NOMO-1 treated with DMSO at 0.1 percent for 48 hours (cell line): ENCODE measurements around the gene DNER.
A peak's percentile ranks its signal among the peaks of the same experiment; 100 is the strongest.
"Not testable (repeated sequence)": the region's sequence is repeated elsewhere in the genome, so short reads cannot be mapped to it uniquely, and the experiment has no call there.

Experiments used
- DNase-seq: peaks from one replicate; lab custom pipeline; 2025; ENCODE audit not compliant: unreplicated experiment; lab: John Stamatoyannopoulos, UW

The DNER gene

DNA sequence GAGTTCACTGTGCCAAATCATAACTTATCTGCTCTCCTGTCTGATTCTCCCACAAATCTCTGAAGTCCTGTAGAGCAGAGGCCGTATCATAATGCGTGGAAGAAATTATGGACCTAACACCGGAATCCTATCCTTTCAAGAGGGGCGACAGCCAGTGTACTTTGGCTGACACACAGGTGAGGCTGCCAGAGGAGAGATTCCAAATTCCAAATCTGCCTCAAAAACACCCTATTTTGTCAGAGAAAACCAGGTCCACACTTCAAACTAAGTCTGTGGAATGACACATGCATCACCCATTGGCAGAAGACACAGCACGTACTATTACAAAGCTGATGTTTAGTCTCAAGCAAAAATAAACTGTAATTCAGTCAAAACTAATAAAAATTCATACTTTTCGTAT is 304.1 kb downstream of the DNER start:
- DNase-seq, result no peak

GRCh38 chr2:229409751-229410181 is 304.6 kb downstream of the DNER start:
- DNase-seq, result no peak

DNA sequence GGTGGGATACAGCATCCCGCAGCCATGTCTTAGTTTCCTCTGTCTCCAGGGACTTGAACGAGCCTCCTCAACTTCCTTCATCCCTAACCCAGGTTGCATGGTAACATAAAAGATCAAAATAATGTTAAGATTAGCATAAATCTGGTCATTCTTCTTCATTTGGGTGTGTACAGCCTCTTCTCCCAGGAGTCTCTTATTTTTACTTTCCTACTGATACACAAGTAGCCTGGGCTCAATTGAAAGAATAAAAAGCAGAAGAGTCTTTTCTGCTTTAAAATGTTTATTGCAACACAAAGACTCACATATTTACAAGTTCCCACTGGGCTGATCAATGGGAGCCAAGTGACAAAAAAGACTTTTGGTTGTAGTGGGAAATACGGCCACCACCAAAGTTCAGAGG is 305.4 kb downstream of the DNER start:
- DNase-seq, result peak; percentile 41

- DNase-seq, result peak; percentile 85
Observed at GRCh38 chr2:229408356-229408755, 306.0 kb downstream of the DNER start.

- no peak for DNase-seq
Observed at GRCh38 chr2:229407170-229407569, 307.2 kb downstream of the DNER start.

- DNase-seq, result no peak
Observed at GRCh38 chr2:229405796-229406195, 308.6 kb downstream of the DNER start.

DNA sequence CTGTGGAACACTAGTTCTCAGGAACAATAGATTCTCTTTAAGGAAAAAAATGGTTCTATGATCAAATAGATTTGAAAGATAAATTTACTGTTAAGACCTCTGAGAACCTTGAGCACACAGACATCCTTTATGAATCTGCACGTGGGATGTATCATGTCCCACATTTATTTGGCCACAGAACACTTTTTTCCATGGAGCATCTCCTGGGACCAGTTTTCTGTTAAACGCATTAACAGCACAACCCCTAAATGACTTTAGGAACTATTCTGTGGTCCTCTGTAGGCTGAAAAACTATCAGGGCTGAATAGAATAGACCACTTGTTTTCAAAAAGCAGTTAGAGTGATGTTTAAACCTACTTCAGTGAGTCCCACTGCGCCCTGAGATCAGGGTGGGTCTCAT is 311.1 kb downstream of the DNER start:
- DNase-seq, result no peak

DNA sequence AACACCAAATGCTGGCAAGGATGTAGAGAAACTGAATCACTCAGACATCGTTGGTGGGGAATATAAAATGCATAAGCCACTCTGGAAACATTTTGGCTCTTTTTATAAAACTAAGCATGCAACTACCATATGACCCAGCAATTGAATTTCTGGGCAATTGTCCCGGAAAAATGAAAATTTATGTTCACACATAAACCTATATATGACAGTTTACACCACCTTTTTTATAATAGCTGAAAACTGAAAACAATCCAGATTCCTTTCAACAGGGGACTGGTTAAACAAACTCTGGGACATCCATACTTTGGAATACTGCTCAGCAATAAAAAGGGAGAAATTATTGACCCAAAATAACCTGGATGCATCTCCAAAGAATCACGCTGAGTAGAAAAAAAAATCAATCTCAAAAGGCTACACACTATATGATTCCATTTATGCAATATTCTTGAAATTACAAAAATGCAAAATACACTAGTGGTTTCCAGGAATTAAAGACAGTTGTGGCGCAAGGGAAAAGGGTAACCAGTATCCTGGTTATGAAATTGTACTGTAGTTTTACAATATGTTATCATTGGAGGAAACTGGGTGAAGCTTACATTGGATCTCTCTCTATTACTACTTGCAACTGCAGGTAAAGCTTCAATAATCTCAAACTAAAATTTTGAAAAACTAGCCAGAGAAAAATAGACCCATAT is 313.0 kb downstream of the DNER start:
- peak; percentile 3 for DNase-seq

GRCh38 chr2:229393926-229394325 is 320.4 kb downstream of the DNER start:
- DNase-seq, result no peak

DNA sequence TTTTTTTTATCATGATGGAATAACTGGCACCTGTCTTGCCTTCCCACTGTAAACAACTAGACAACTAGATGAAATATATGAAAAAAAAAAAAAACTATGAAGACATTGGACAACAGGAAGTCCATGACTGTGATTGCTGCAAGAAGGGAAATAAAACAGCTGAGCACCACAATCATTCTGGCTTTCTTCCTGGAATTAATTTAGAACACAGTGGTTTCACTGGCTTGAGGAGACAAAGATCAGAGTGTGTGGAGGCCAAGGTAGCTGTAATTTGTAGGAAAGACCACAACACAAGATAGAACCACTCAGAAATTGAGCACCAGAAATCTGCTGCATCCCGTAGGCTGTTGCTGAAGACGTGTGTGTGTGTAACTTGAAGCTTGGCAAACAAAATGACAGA is 322.2 kb downstream of the DNER start:
- DNase-seq, result no peak

GRCh38 chr2:229388731-229389130 is 325.6 kb downstream of the DNER start:
- no peak for DNase-seq

DNA sequence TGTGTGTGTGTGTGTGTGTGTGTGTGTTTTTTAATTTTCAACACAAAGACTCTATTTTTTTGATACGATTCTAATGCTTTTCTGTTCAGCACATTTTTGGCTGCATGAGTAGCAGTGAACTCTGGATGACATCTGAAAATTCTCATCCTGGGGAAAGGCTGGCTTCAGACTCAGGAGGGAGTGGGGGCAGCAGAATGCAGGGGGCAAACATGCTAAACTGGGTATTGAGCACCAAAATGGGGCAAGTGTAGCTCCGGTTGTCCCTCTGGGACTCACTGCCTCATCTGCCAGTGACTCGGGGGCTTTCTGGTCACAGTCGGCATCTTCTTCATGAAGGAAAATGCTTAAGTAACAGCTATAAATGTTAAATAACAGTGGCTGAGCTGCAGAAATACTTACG is 326.5 kb downstream of the DNER start:
- DNase-seq, result no peak

DNA sequence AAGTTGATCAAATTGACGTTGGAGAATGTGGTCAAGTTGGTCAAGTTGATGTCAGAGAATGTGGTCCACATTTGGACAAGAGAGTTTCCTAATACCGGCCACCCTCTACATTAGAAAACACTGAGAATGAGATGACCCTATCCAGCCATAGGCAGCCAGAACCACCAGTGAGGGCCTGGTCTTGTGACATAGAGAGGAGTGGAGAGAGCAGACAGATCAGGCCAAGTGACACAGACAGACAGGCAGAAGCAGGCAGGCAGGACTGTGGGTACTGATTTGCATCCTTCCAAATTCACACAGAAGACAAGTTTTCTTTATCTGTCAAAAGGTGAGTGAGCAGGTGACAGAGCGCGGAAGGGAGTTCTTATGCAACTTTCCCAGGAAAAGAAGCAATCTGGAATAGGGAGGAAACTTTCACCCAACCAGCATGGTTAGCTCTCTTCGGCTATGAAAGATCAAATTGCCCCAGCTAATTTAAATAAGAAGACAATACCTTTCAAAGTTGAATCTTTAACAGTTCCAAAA is 334.2 kb downstream of the DNER start:
- DNase-seq, result no peak

DNA sequence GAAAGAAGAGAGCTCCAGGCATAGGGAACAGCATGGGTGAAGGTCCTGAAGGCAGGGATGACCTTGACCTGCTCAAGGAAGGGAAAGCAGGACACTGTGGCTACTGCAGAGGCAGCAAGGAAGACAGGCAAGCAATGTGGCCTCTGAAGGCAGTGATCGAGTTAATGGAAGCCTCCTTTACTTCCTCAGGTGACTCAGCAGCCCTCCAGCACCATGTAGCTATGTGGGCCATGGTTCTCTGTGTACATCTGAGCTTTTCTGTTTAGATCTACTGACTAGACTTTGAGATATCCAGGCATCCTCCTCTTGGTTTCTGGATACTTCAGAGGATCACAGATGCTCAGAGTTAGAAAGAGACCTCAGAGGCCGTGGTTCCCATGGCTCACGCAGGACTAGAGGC is 336.0 kb downstream of the DNER start:
- no peak for DNase-seq

DNA sequence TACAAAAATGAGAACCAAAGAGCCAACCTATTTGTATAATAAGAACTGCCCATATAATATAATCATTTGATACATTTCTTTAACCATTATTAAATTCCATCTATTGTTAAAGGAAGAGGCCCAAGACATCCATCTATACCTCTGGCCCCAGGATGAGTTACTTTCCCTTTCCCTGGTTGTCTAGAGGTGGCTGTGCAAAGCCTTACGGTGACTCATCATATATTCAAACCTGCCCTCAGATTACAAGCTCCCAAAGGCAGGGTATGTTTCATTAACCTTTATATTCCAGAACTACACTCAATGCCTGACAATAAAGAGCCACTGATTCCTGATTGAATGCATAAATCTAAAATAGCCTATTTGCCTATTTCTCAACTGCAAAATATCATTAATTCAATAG is 337.5 kb downstream of the DNER start:
- DNase-seq, result no peak

DNA sequence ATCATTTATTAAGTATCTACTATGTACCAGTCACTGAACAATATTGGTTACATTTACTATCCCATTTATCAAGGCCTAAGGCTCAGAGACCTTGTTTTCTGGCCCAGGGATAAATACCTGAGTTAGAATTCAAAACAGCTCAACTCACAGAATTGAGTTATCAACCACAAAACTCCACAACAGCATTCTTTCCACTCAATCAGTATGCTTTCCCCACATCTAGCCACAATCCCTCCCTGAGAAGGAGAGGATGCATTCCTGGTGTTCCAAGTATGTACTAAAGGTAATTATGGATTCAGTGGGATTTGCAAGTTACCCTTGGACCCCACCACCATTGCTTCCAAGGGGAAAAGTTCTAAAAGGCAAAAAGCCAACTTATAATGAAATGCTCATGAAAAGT is 339.1 kb downstream of the DNER start:
- DNase-seq, result no peak

DNA sequence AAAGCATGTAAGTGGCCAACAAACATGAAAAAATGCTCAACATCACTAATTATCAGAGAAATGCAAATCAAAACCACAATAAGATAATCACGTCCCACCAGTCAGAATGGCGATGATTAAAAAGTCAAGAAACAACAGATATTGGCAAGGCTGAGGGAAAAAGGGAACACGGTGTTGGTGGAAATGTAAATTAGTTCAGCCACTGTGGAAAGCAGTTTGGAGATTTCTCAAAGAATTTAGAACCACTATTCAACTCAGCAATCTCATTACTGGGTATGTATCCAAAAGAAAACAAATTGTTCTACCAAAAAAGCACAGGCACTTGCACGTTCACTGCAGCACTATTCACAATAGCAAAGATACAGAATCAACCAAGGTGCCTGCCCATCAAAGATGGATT is 341.0 kb downstream of the DNER start:
- not testable (repeated sequence) for DNase-seq

- no peak for DNase-seq
Observed at GRCh38 chr2:229372207-229372606, 342.1 kb downstream of the DNER start.

DNA sequence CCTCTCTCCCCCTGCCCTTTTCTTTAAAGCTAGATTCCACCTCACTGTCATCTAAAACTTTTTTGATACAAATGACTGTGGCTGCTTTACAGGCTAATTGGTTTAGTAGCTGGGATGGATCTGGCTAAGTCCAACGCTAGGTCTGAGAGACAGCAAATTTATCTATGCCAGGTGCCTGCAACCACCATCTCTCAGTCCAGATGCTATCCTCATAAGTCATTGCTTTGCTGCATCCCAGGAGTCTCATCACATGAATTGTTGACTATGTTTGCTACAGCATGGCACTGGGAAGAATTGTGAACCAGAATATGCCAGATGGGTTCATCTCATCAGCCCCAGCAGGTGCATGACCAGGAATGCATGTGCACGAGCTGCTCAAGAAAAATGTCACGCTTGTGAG is 343.3 kb downstream of the DNER start:
- DNase-seq, result no peak

- DNase-seq, result no peak
Observed at GRCh38 chr2:229370509-229370908, 343.8 kb downstream of the DNER start.

GRCh38 chr2:229363185-229363814 is 351.1 kb downstream of the DNER start:
- no peak for DNase-seq

GRCh38 chr2:229350883-229351282 is 363.5 kb downstream of the DNER start:
- DNase-seq, result peak; percentile 27
